GM12873 (cell line): ENCODE measurements around the gene LITAF.

Experiments used
- CTCF ChIP-seq: IDR thresholded peaks from 2 replicates; pipeline ENCODE4 v1.5.1; 2012; ENCODE audit warnings: low read depth, mild to moderate bottlenecking, moderate library complexity, low read length, control low read depth; ENCODE audit not compliant: insufficient read depth; ENCODE audit errors: missing control alignments

Gene LITAF

GRCh38 chr16:11546608-11547061 lies 40.1 kb downstream of the LITAF start:
- no peak for TF ChIP-seq CTCF

- TF ChIP-seq CTCF, result no peak
These were observed 42.9 kb downstream of the LITAF start for GRCh38 chr16:11543661-11544393.

GRCh38 chr16:11542069-11542744 lies 44.5 kb downstream of the LITAF start:
- TF ChIP-seq CTCF, result no peak

GRCh38 chr16:11539641-11540050 lies 47.1 kb downstream of the LITAF start:
- no peak for TF ChIP-seq CTCF

- no peak for TF ChIP-seq CTCF
These were observed 47.8 kb downstream of the LITAF start for GRCh38 chr16:11538880-11539279.

GRCh38 chr16:11536104-11536866 lies 50.4 kb downstream of the LITAF start:
- TF ChIP-seq CTCF, result no peak

GRCh38 chr16:11535494-11535893 lies 51.2 kb downstream of the LITAF start:
- TF ChIP-seq CTCF, result no peak
